ENCODE measurements around the gene ADAT2. TPM values are rescaled to one million over a fixed set of nuclear protein-coding genes. Genes with fewer than 3 reads are reported as not detected.

Gene ADAT2
- 6.2 TPM for total RNA-seq
- long read RNA-seq, full-length matches to known transcripts: 4 of 4 reads
- long read RNA-seq, partial matches to known transcripts: 0 of 4 reads
- long read RNA-seq, other reads (novel, unspliced or antisense): 0 of 4 reads

DNA sequence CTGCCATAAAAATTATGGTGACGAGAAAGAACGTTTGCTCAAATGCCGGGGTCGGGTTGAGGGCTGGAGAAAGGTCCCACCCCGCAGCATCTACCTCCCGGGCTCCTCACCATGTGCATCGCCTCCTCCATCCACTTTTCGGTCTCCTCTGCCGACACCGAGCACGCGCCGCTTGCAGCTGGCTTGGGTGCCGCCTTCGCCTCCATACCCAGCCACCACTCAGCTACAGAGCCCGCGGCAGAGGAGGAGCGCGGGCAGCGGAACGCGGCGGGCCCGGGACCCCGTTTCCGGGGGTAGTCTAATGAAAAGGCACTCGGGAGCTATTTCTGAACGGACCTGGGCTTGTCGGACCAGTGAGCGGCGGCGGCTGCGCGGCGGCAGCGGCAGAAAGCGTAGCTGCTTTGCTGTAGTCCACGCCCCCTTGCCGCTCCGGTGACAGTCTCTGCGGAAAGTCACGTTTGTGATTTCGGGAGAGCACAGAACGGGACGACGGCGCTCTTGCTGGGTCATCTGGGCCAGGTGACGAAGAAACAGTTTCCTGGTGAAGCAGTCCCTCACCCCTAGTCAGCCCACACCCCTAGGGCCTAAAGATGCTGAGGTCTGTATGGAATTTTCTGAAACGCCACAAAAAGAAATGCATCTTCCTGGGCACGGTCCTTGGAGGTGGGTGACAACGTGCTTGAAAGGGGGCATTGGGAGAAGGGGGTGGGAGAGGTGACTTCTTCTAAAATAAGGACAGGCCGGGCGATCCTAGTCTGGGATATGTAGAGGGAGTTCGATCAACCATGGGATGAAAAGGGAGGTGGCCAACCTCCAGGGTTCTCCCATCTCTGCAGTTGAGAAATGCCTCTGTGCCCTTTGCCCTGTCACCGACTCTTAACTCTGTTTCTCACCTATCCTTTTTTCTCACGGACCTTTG, at the start of gene ADAT2, which contains the start of gene PEX3:
Gene ADAT2 (minus strand): TSS at position 243 of the 919 bp plus-strand sequence. CDS start 37 bp downstream, at position 206.
Gene PEX3 (plus strand): TSS at position 353 of the 919 bp plus-strand sequence. CDS start 238 bp downstream, at position 591.
- TF ChIP-seq, protein P1, sequence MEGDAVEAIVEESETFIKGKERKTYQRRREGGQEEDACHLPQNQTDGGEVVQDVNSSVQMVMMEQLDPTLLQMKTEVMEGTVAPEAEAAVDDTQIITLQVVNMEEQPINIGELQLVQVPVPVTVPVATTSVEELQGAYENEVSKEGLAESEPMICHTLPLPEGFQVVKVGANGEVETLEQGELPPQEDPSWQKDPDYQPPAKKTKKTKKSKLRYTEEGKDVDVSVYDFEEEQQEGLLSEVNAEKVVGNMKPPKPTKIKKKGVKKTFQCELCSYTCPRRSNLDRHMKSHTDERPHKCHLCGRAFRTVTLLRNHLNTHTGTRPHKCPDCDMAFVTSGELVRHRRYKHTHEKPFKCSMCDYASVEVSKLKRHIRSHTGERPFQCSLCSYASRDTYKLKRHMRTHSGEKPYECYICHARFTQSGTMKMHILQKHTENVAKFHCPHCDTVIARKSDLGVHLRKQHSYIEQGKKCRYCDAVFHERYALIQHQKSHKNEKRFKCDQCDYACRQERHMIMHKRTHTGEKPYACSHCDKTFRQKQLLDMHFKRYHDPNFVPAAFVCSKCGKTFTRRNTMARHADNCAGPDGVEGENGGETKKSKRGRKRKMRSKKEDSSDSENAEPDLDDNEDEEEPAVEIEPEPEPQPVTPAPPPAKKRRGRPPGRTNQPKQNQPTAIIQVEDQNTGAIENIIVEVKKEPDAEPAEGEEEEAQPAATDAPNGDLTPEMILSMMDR (IDR thresholded peaks at IDR 0.05): no peak
- ATAC-seq (peak; percentile 100), DNase-seq (peak; percentile 96)
- no peaks in the 10 kb centered on the region for H3K36me3 ChIP-seq
- peaks cover 18% of the 10 kb centered on the region for H3K4me1 ChIP-seq
- peak within 1 kb of the TSS; percentile 79 for H3K4me3 ChIP-seq
- H3K9me3 ChIP-seq: no peaks in the 10 kb centered on the region
- intact Hi-C loops (cut with DNase I): no loop called here
- H3K27ac ChIP-seq: peak within 1 kb of the TSS; percentile 82
- H3K27me3 ChIP-seq (ENCODE audit: low read depth): no peaks in the 10 kb centered on the region

DNA sequence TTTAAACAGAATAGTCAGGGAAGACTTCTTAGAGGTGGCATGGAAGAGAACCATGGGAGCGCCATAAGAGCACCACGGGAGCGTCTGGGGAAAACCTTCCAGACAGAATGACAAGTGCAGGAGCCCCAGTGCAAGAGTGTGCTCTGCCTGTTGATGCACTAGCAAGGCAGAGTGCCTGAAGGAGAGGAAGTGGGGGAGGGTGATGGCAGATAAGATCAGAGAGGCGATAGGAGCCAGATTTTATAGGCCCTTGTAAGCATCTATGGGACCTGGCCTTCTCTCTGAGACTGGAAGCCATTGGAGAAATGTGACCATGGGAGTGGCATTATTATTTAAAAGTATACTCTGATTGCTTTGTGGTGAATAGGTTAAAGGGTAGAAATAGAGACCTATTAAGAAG, 47.9 kb upstream of the ADAT2 start:
- no peak overlapping the region for H3K4me3 ChIP-seq
- no peak for ATAC-seq
- peaks cover 84% of the 10 kb centered on the region for H3K36me3 ChIP-seq
- TF ChIP-seq, protein P1 (IDR thresholded peaks at IDR 0.05): no peak
- intact Hi-C loops (cut with DNase I): no loop called here
- H3K9me3 ChIP-seq: no peaks in the 10 kb centered on the region
- H3K27ac ChIP-seq: no peak overlapping the region
- H3K27me3 ChIP-seq (ENCODE audit: low read depth): no peaks in the 10 kb centered on the region
- H3K4me1 ChIP-seq: no peaks in the 10 kb centered on the region
- no peak for DNase-seq

DNA sequence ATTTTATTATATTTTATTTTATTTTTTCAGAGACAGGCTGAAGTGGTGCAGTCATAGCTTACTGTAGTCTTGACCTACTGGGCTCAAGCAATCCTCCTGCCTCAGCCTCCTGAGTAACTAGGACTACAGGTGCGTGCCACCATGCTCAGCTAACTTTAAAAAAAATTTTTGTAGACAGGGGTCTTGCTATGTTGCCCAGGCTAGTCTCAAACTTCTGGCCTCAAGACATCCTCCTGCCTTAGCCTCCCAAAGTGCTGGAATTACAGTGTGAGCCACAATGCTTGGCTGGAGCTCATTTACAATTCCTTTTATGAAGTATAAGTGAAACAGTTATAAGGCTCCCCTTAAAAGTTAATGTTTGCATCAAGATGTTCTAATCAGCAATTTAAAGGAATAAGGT, 46.5 kb upstream of the ADAT2 start:
- no peaks in the 10 kb centered on the region for H3K4me1 ChIP-seq
- H3K36me3 ChIP-seq: peaks cover 83% of the 10 kb centered on the region
- no peaks in the 10 kb centered on the region for H3K9me3 ChIP-seq
- ATAC-seq (no peak), DNase-seq (no peak)
- TF ChIP-seq, protein P1 (IDR thresholded peaks at IDR 0.05): no peak
- no peak overlapping the region for H3K4me3 ChIP-seq
- intact Hi-C loops (cut with DNase I): no loop called here
- no peaks in the 10 kb centered on the region for H3K27me3 ChIP-seq (ENCODE audit: low read depth)
- H3K27ac ChIP-seq: no peak overlapping the region

DNA sequence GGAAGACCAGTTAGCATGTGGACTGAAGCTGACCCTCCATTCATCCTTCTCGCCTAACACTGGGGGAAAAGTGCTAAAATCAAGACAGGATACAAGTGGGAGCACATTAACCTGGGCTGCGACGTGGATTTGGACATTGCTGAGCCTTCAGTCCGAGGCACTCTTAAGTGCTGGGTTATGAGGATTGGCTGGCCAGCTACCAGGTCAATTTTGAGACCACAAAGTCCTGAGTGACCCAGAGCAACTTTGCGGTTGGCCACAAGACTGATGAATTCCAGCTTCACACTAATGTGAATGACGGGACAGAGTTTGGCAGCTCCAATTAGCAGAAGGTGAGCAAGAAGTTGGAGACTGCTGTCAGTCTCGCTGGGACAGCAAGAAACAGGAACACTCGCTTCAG, 40.3 kb upstream of the ADAT2 start:
- intact Hi-C loops (cut with DNase I): no loop called here
- DNase-seq (no peak), ATAC-seq (no peak)
- TF ChIP-seq, protein P1 (IDR thresholded peaks at IDR 0.05): no peak
- no peaks in the 10 kb centered on the region for H3K9me3 ChIP-seq
- H3K4me1 ChIP-seq: no peaks in the 10 kb centered on the region
- peaks cover 35% of the 10 kb centered on the region for H3K36me3 ChIP-seq
- H3K4me3 ChIP-seq: no peak overlapping the region
- no peaks in the 10 kb centered on the region for H3K27me3 ChIP-seq (ENCODE audit: low read depth)
- no peak overlapping the region for H3K27ac ChIP-seq

DNA sequence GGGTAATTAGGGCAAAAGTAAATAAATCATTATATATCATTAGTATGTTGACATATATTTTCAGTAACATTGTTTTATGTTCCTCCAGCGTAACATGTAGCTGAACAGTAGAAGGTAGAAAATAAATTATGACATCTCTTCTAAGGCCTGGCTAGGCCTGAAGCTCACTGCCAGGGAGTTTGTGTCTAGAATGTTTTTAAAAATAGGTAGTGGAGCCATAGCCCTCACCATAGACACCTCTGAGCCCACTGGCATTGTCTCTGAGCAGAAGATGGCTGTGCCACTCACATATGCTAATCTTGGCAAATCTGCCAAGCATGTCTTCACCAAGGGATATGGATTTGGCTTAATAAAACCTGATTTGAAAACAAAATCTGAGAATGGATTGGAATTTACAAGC, 39.7 kb upstream of the ADAT2 start:
- H3K27me3 ChIP-seq (ENCODE audit: low read depth): no peaks in the 10 kb centered on the region
- no peak overlapping the region for H3K4me3 ChIP-seq
- peaks cover 29% of the 10 kb centered on the region for H3K36me3 ChIP-seq
- no peaks in the 10 kb centered on the region for H3K4me1 ChIP-seq
- H3K27ac ChIP-seq: no peak overlapping the region
- no peaks in the 10 kb centered on the region for H3K9me3 ChIP-seq
- no peak for DNase-seq
- no peak for ATAC-seq
- intact Hi-C loops (cut with DNase I): no loop called here
- TF ChIP-seq, protein P1 (IDR thresholded peaks at IDR 0.05): no peak
